HG03460 (cell line): ENCODE measurements around the gene GRIP2.

Experiments used
- ATAC-seq: cut with Tn5 transposase; IDR thresholded peaks from one replicate; pipeline ENCODE4 v1.9.1; 2021; ENCODE audit not compliant: unreplicated experiment

Gene GRIP2

GRCh38 chr3:14541646-14542045 lies 1.5 kb upstream of the GRIP2 start:
- ATAC-seq, result no peak

GRCh38 chr3:14540821-14541385 lies 761 bp upstream of the GRIP2 start:
- ATAC-seq, result no peak

- no peak for ATAC-seq
These were observed 779 bp downstream of the GRIP2 start for GRCh38 chr3:14539384-14539741.

- ATAC-seq, result no peak
These were observed 1.6 kb downstream of the GRIP2 start for GRCh38 chr3:14538451-14539088.

- no peak for ATAC-seq
These were observed 2.3 kb downstream of the GRIP2 start for GRCh38 chr3:14537590-14538450.

GRCh38 chr3:14536837-14537589 lies 3.1 kb downstream of the GRIP2 start:
- no peak for ATAC-seq

- ATAC-seq, result no peak
These were observed 3.9 kb downstream of the GRIP2 start for GRCh38 chr3:14536055-14536815.

- no peak for ATAC-seq
These were observed 4.5 kb downstream of the GRIP2 start for GRCh38 chr3:14535616-14536015.

- no peak for ATAC-seq
These were observed 5.5 kb downstream of the GRIP2 start for GRCh38 chr3:14534516-14535191.

- no peak for ATAC-seq
These were observed 6.6 kb downstream of the GRIP2 start for GRCh38 chr3:14533457-14533958.

GRCh38 chr3:14532691-14533456 lies 7.3 kb downstream of the GRIP2 start:
- no peak for ATAC-seq

GRCh38 chr3:14531856-14532395 lies 8.2 kb downstream of the GRIP2 start:
- ATAC-seq, result no peak

- ATAC-seq, result no peak
These were observed 12.1 kb downstream of the GRIP2 start for GRCh38 chr3:14528081-14528480.

- ATAC-seq, result no peak
These were observed 14.2 kb downstream of the GRIP2 start for GRCh38 chr3:14525685-14526631.

GRCh38 chr3:14524920-14525660 lies 15.1 kb downstream of the GRIP2 start:
- ATAC-seq, result no peak

GRCh38 chr3:14524311-14524711 lies 15.8 kb downstream of the GRIP2 start:
- ATAC-seq, result no peak

- ATAC-seq, result no peak
These were observed 16.4 kb downstream of the GRIP2 start for GRCh38 chr3:14523792-14524191.
